Lower leg skin (tissue), 4 donors: ENCODE results near the gene DDI2. TPM values are rescaled to one million over a fixed set of nuclear protein-coding genes. Genes with fewer than 3 reads are reported as not detected.

Experiments
- DNase-seq, 2 donors: peaks; one replicate each; pipeline ENCODE4 v3.0.0-alpha.2; 2019; ENCODE audit warnings: low spot score in 2 of 2
- H3K4me3 ChIP-seq: fragments of 200-600 bp; sonication (generic); 2 replicates; pipeline ENCODE4 v1.5.1; 2017; ENCODE audit warnings: mild to moderate bottlenecking, low read depth; ENCODE audit not compliant: poor library complexity, severe bottlenecking
- POLR2A ChIP-seq, 2 donors: fragments of 450-650 bp; IDR thresholded peaks; one replicate each; pipeline ENCODE4 v1.6.1; 2016 to 2017; ENCODE audit warnings: antibody characterized with exemption in 2 of 2, mild to moderate bottlenecking in 1 of 2, moderate library complexity in 1 of 2
- WGBS, 2 donors: methylation state at CpG; one replicate each; pipeline ENCODE4 v1.1.5; 2018; 5-methylcytosine and 5-hydroxymethylcytosine counted together
- intact Hi-C: fragments of 100-400 bp; cut with DNase I; formaldehyde crosslinking; loops from one replicate; pipeline ENCODE4 v1.15.0; 2023; ENCODE audit warnings: low total_unique reads
- total RNA-seq, 4 donors: library from RNA; depleted of rRNA; stranded (reverse); fragments of >200 nt; gene quantifications; one replicate each; pipeline ENCODE4 v1.1.0, GENCODE V29; 2016
- TF ChIP-seq, protein P1 (sequence below), 3 donors: fragments of 450-650 bp; IDR thresholded peaks; one replicate each; pipeline ENCODE4 v1.5.1; 2016; ENCODE audit warnings: antibody characterized with exemption in 3 of 3, mild to moderate bottlenecking in 3 of 3, moderate library complexity in 2 of 3

Gene DDI2
- total RNA-seq, 4 donors from 2014 or later: 23.7 to 58.6 (median 37.0) TPM

DNA sequence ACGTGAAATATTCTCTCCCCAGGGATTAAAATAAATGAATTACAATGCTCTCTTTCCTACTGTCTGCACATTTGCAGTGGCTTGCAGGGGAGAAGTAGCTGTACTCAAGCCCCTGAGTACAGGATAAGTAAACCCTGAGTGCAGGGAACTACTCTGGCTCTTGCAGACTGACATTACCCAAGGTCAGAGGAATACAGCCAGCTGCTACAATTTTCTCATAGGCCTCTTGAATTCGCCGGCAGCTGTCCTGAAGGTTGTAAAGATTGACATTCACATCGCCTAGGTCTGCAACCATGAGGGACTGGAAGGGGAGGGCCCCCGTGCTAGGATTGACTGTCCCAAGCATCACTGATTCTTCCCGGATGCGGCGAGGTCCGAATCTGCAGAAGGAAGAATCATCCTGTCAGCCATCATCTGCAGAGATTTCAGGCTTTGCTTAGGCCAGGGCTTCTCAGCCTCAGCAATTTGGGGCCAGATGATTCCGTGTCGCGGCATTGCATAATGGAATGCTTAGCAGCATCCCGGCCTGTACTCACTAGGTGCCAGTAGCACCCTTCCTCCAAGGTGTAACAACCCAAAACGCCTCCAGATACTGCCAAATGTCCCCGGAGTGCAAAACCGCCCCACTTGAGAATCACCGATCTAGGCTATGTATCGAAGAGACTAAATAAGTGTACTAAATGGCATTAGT, 34.1 kb upstream of the DDI2 start:
- TF ChIP-seq, protein P1, sequence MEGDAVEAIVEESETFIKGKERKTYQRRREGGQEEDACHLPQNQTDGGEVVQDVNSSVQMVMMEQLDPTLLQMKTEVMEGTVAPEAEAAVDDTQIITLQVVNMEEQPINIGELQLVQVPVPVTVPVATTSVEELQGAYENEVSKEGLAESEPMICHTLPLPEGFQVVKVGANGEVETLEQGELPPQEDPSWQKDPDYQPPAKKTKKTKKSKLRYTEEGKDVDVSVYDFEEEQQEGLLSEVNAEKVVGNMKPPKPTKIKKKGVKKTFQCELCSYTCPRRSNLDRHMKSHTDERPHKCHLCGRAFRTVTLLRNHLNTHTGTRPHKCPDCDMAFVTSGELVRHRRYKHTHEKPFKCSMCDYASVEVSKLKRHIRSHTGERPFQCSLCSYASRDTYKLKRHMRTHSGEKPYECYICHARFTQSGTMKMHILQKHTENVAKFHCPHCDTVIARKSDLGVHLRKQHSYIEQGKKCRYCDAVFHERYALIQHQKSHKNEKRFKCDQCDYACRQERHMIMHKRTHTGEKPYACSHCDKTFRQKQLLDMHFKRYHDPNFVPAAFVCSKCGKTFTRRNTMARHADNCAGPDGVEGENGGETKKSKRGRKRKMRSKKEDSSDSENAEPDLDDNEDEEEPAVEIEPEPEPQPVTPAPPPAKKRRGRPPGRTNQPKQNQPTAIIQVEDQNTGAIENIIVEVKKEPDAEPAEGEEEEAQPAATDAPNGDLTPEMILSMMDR (IDR thresholded peaks at IDR 0.05): no peak
- no peak for TF ChIP-seq POLR2A (IDR thresholded peaks at IDR 0.05)
- DNase-seq: no peak
- intact Hi-C loops: no loop called here
- 93% methylated on average over 18 of the region's 18 CpGs for WGBS, 2 donors
- no peak overlapping the region for H3K4me3 ChIP-seq

DNA sequence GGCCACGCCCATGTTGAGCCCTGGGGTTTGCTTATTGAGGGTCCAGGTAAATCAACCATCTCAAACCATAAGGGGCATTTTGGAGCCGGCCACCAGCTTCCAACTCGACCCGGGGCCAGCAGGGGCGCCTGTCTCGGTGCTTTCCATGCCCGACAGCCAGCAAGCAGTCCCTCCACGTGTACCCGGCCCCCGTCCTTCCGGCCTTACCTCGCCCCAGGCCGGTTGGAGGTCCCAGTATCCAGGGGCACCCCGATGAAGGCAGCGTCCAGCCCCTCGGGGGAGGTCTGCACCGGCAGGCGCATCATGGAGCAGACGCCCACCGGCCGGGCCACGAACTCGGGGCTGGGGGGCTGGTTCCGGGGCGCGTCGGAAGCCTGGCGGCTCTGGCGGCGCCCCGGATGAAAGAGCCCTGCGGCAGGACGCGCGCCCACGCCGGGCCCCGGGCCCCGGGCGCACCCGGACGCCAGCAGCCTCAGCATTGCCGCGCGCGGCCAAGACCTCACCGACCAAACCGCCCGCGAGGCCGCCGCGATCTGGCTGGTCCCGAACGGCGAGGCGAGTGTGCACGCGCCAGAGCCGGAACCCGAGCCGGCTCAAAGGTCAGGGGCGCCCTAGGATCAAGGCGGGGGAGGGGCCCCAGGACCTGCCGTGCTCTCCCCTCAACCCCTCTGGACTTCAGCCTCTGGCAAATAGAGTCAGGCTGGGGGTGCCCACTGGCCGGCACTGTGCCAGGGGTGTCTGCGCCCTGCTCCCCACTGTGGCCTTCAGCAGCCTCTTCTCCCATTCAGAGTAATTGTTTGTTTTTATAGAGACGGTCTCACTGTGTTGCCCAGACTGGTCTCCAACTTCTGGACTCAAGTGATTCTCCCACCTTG, 32.5 kb upstream of the DDI2 start, which contains the start of gene AGMAT:
TSS of gene AGMAT (minus strand) at position 563 of the 875 bp plus-strand sequence. CDS start at position 479, 84 bp downstream.
- no peak for TF ChIP-seq POLR2A (IDR thresholded peaks at IDR 0.05)
- intact Hi-C loops: no loop called here
- H3K4me3 ChIP-seq: no peak within 1 kb of the TSS
- no peak for DNase-seq
- WGBS, 2 donors: 7 to 17% methylated on average over 13 to 19 of the region's 68 CpGs

DNA sequence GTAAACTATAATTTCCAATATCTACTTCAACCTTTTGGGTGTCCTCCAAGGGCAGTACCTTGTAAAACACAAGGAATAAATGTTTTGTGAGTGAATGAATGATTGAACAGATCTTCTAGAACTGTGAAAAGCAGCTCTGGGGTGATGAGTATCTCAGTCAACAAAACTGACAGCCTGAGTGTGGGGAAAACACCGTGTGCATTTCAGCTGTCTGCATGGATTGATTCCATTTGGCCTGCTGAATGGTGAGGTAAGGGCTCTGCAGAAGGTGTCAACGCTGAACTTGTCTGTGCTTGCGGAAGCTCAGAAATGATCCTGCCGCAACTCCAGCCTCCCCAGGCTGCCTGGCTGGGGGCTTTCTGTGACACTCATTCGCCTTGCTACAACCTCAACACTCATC, 25.0 kb upstream of the DDI2 start:
- intact Hi-C loops: no loop called here
- 37 to 43% methylated on average over 5 of the region's 5 CpGs for WGBS, 2 donors

DNA sequence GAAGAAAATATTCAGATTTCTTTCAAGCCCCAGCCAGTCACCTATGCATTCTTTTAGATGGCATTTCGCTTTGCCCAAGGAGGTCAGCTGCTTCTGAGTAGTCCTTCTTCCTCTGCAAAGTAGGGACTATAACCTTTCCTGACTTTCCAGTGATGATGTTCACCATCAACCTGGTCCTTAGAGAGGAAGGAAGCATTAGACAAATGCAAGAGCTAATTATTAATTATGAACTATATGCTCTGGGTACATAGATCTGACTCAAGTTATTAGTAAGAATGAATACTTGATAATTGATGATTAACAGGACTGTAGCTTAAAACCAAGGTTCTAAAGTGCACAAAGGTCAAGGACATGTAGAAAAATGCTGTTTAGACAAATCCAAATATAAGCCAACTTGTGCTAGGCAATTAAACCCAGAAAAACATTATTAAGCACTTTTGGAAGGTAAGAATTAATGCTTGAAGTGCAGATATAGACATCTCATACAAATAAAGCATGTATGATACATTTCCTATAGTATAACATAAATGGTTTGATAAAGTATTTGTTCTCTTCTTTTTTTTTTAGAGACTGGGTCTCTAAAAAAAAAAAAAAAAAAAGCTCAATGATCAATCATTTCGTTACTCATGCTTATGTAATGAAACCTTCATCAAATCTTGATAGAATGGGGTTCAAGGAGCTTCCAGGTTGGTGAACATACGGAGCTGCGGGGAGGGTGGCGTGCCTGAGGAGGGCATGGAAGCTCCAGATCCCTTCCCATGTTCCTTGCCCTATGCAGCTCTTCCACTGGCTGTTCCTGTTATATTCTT, 21.2 kb upstream of the DDI2 start:
- no peak overlapping the region for H3K4me3 ChIP-seq
- DNase-seq: no peak
- intact Hi-C loops: no loop called here
- 88 to 89% methylated on average over 5 of the region's 5 CpGs for WGBS, 2 donors
- TF ChIP-seq, protein P1 (IDR thresholded peaks at IDR 0.05): no peak

More for the DNA sequence above, 25.0 kb upstream of the DDI2 start:
- peak in 1 of 2 donors; percentile 22 for DNase-seq
- no peak overlapping the region for H3K4me3 ChIP-seq
- TF ChIP-seq POLR2A (IDR thresholded peaks at IDR 0.05): no peak
- TF ChIP-seq, protein P1 (IDR thresholded peaks at IDR 0.05): no peak

DNA sequence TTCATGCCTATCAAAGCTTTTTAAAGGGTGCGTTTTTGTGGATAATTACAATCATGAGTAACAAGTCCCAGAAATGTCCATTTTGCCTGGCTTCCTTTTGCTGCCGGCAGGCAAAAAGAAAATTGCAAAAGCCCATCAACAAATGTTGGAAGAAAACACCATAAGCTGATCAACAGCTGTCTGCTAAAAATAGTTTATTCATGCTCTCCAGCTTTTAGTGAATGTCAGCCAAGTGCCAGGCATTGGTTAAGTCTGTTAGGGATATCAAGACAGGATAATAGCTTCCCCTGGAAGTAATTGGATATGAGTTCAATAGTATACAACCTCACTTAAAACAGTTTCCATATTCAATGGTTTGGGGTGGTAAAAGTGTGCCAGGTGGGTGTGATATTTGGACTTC, 18.8 kb upstream of the DDI2 start:
- WGBS, 2 donors: 18 to 20% methylated on average over 2 of the region's 2 CpGs
- H3K4me3 ChIP-seq: no peak overlapping the region
- no peak for DNase-seq
- TF ChIP-seq POLR2A (IDR thresholded peaks at IDR 0.05): no peak
- TF ChIP-seq, protein P1 (IDR thresholded peaks at IDR 0.05): no peak
- intact Hi-C loops: no loop called here
